IPS-NIHi7 (cell line): ENCODE results near the gene PPM1J.
"Not testable (repeated sequence)": the region's sequence is repeated elsewhere in the genome, so short reads cannot be mapped to it uniquely, and the experiment has no call there.

Experiments used
- DNase-seq: peaks from one replicate; pipeline ENCODE4 v3.0.0; 2012; ENCODE audit warnings: mixed read lengths; ENCODE audit errors: extremely low spot score

PPM1J gene

DNA sequence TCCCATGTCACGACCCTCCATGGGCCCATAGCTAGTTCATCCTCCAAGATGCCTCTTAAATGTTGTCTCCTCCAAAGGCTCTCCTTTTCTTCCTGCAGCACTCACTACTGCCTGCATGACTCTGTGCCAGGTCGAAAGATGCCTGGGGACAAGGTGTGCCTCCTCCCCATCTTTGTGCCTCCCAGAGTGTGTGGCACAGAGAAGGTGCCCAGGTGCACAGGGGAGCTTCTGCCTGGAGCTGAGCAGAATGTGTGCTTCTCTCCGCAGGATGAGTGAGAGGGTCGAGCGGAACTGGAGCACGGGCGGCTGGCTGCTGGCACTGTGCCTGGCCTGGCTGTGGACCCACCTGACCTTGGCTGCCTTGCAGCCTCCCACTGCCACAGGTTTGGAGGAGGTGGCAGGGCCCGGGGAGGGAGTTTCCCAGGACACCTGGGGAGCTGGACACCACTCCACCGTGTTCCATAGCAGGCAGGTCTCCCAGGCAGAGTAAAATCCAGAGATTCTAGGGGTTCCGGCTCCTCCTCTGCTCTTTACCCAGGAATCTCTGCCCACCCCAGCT, 6.9 kb upstream of the PPM1J start:
- DNase-seq, result no peak

DNA sequence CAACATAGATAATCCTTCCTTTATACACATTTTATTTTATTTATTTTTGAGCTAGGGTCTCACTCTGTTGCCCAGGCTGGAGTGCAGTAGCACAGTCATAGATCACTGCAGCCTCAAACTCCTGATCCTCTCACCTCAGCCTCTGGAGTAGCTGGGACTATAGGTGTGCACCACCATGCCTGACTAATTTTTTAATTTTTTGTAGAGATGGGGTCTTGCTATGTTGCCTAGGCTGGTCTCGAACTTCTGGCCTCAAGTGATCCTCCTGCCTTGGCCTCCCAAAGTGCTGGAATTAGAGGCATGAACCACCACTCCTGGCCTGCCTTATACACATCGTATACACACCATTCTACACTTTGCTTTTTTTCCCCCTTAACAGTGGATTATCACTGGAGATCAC, 6.2 kb upstream of the PPM1J start:
- DNase-seq, result not testable (repeated sequence)

DNA sequence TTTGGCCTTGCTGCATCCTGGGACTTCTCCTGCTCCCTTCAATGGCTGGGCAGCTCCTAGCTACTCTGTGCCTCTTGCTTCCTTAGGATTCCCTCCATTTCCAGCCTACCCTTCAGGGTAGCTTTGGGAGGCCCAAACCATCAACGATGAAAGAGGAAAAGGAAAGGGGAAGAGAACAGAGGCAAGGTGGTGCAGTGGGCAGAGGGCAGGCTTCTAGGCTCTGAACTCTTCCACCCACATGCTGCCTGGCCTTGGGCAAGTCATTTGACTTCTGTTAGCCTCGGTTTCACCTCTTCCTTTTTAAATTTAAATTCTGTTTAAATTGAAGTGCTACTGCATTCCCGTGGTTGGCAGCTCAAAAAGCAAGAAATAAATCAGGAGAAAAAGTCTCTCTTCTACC, 5.7 kb upstream of the PPM1J start:
- DNase-seq, result no peak

DNA sequence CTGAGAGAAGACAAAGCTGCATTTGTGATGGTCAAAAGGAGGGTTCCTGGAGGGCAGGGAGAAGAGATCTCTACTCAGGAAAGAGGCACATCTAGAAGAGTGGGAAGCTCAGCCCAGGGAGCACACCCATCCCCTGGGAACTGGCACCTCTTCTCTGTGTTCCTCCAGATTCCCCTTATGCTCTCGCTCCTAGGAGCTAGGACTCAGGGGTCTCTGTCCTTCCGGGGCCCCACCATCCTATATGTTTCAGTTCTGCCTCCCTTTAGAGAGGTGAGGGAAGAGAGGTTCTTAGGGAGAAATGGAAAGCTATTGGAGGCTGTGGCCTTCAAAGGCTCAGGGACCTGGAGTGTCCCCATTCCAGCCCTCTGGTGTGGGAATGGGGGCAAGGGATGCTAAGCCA, 4.6 kb upstream of the PPM1J start:
- no peak for DNase-seq

DNA sequence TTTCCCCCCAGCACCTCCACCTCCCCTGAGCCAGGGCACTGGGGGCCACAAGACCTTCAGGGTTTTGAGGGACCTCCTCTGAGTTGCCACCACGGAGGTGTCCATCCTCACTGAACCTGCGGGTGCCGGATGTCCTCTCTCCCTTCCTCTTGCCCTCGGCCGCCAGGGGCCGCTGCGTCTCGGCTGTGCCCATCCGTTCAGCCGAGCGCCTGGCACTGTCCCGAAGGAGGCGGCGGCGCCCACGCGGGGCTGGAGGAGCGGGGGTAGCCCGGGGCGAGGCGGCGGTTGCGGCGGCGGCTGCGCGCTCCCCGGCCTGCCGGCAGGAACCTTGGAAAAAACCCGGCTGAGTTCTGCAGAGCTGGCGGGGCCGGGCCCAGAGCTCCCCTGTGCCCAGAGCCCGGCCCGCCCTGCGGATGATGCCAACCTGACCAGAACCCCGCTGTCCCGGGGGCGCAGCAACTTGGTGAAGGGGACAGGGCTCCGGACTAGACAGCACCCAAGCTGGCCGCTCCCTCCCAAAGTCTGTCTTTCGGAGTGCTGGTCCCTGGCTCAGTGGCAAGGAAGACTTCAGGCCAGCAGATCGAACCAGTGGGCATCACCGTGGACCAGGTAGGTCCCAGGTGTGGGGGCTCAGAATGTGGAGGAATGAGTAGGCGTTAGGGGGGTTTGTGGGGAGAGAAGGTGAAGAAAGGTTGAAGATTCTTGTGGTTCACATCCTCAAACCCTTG, 3.7 kb upstream of the PPM1J start:
- DNase-seq, result peak; percentile 76

DNA sequence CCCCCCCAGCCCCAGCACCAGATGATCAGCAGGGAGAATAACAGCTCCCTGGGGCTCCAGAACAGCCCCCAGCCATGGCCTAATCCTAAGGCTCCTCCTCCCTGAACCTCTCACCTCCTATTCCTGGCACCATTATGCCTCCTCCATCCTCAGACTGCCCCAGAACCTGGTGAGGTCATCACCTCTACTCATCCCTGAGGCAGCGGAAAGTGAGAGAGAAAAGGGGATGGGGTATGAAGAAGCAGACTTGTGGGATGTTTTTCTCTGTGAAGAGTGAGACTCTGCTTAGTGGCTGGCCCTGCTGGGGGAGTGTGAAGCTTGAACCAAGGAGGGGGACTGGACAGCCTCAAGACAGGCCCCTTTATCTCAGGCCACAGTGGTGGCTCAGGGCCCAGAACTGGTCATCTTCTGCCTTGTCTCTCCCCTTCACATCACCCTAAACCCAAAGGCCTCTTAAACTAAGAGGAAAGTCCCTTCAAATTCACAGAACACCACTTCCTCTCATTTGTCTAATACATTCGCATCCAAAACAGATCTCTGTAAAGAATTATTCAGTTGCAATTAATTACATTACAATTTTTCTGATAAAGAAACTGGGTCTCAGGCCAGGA, 2.2 kb upstream of the PPM1J start:
- DNase-seq, result no peak

DNA sequence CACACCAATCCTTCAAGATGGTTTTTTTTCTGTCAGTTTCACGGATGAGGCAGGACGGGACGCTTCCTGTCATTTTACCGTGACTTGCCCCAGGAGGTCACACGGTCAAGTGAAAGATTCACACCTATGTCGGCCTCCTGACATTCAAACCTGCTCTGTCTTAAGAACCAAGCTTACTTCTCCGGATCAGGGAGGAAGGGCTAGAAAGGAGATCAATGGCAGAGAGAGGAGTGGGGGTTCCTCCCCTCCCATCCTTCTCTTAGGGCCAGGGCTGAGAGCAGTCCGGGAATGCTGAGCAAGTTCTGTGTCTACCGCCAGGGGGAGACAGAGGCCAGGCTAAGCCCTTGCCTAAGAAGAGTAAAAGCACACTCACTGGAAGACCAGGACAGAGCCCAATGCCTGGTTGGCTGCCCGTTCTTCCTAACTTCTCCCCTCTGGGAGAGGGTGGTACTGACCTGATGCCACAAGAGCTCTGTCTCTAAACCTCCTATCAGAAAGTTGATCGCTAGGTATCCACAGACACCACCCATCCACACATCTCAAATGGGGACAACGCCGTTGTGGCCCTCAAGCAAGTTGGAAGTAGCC, 1.1 kb upstream of the PPM1J start:
- DNase-seq, result peak; percentile 83

DNA sequence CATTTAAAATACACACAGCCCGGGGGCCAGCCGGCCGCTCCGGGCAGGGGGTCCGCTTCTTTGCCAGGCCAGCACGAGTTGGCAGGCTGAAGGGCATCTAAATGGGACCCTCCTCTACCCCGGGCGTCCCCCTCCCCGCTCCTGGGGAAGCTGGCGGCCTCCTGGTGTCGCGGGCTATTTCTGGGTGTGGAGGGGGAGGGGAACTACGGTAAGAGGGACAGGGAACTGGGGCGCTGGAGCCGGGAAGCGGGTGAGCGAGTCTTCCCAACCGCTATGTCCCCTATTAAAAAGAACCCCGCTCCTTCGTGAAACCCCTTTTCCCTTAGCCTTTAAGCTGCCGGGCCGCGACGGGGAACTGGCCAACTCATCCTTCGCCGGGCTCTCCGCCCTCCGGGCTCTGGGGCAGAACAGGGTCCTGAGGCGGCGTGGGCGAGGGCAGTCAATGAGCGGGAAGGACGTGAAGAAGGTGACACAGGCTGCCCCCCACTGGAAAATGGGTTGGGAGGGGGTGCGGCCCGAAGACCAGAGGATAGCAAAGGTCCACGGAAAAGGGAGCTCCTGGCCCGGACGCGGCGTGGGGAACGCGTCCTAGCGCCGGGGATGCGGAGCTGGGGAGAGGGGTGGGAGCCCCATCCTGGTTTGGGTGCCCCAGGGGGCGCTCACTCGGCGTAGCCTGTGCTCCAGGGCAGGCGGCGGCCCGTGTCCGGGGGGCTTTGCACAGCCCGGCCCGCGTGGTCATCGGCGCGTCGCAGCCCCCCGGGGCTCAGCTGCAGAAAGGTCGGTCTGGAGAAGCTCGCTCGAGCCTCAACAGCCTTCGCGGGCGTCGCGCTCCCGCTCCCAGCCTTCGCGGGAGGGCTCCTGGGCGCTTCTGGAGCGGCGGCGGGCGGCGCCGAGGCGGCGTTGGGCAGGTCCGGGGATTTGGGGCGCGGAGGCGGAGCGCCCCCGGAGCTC, 544 bp downstream of the PPM1J start:
- no peak for DNase-seq

DNA sequence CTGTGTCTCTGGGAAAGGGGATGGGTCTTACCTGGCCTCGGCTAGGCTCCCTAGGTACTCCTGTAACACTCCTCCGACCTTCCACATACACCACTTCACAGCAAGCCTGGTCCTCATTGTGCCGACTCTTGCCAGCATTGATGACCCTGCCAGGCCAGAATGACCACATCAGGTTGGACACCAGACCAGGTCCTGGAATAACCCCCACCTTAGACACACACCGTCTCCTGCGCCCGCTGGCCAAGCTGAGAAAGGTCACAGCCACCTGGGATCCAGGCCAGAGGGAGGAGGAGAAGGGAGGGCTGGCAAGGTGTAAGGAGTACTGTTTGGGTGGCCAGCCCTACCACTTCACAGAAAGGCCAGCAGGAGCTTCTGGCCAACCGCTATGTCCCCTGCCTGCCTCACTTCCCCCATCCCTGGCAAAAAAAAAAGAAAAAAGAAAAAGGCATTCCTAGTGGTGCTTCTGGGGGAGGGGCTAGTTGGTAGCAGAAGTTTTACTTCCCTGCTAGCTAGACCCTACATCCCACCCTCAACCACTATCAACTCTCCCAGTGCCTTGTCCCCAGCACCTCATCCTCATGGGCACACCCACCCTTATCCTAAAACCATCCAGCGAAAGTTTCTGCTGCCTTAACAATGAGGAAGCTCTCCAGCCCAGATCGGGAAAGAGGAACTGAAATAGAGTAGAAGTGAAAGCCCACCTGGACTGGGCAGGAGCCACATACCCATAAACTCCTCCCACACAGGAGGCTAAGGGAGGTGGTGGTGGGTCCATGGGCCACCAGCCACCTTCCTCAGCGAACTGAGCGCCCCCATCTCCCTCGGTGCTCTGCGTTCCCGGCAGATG, 1.4 kb downstream of the PPM1J start:
- no peak for DNase-seq

DNA sequence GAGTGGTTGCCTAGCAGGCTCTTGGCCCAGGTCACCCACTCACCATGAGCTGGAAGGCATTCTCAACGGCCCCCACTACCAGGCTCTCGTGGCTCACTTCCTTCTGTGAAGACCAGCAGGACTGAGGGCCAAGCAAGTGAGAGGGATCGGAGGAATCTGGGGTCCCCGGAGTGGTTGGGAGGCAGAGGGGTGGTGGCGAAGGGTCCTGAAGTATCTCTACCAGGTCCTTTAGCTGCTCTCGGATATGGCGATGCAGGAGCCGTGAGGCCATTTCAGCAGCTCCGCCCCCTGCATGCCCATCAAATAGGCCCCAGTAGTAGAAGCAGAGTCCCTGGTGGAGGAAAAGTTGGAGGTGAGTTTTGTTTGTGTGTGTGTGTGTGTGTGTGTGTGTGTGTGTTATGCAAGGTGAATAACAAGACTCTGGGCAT, 2.4 kb downstream of the PPM1J start:
- no peak for DNase-seq

DNA sequence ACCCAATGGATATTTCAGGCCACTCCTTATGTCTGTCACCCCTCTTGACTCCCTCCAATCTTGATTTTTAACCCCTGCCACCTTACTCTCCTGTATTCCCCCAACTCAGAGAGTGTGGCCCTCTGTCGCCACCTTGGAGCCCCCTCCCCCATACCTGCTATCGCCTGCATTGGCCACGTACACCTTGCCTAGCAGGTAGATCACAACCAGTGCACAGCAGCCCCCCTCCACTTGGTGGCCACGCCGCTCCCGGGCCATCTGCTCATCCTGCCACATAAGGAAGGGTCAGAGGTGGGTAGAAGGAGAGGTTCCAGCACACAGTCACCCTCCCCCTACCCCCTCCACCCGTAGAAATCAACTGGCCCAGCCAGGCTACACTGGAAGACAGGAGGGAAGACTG, 2.9 kb downstream of the PPM1J start:
- no peak for DNase-seq

DNA sequence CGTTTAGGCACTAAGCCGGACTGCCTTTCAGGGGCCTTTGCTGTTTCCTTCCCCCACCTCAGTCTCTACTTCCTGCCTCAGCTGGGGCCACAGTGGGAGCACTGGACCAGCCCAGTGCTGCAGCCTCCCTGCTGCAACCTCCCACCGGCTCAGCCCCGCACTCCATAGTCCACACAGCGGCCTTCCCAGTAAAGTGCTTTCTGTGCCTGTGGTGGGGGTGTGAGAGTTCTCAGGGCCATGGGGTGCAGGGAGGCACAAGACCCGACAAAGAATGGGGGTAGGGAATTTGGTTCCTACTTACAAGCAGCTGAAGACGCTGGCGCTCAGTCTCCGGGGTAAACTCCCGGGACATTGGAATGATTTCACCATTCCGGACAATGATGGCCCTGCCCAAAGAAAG, 3.5 kb downstream of the PPM1J start:
- no peak for DNase-seq

DNA sequence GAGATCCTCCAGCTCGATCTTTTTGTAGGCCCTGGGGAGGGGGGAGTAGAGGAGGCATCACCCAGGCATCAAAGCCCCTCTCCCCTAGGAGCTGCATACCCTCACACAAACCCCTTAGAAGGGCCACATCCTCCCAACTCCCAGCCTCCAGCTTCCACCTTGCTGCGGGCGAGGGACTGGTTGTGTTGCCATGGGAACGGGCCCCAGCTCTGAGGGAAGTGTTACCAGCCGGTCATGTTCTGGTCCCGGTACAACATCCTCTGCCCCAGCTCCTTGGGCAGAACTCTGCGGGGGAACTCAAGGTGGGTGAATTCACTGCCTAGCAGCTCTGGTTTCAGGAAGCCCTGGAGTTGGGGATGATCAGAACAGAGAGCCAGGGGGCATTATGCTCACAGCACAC, 4.1 kb downstream of the PPM1J start:
- no peak for DNase-seq

DNA sequence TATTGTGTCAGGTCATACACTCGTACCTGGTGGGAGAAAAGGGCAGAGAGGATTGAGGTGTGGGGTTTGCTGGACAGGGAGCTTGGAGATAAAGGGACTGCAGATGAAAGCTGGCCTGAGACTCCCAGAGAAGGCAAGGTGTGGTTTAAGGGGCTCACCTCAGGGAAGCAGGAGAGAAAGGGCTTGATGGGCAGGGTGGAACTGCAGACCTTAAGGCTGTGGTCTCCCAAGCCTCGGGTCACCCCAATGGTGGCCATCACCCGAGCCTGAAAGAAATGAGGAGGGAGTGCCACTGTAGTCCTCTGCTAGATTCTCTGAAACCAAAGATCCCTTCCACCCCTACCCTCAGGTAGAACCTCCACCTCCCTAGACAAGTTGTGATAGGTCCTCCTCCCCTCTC, 4.5 kb downstream of the PPM1J start:
- DNase-seq, result no peak

DNA sequence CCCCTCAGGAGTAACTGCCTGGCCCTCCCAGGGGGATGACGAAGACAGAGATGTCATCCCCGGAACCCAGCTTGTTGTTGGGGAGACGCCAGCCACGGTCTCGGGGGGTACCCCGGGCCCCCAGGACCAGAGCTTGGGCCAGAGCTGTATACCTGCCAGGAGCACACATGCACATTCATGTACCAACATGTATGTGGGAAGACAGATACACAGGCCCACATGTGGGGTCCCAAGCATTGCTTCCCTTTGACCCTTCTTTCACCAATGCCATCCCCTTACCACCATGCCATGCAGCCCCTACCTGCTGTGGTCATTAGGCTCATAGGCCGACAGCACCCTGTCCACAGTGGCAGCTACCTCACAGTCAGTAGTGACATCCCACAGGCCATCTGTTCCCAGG, 5.0 kb downstream of the PPM1J start:
- no peak for DNase-seq

DNA sequence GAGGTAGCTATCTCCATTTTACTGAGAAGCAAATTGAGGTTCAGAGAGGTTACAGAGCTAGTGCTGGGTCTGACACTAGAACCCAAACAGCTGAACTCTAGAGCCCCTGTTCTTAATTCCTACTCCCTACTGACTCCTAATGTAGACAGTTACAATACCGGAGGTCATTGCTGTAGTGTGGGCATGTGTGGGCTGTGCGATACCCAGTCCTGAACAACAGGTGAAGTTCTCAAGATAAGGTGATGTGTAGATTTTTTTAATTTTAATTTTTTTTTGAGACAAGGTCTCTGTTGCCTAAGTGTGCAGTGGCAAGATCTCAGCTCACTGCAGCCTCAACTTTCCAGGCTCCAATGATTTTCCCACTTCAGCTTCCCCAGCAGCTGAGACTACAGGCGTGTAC, 6.6 kb downstream of the PPM1J start:
- DNase-seq, result no peak

DNA sequence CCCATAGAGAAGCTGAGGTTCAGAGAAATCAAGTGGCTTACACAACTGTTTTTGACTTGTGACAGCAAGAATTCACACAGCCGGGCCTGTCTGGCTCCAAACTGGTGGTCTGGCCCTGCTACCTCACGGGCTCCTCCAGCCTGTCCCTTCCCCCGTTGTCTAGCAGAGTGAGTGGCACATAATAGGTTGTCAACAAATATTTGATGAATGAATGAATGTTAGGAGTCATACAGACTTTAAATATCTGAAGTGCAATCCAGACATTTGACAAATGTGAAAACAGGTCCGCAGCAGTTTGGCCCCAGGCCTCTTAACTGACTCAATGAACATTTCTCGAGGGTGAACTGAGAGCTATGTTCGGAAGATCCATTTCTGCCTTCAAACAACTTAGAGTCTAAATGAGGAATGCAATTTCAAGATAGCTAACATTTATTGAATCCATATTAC, 7.1 kb downstream of the PPM1J start:
- DNase-seq, result no peak

DNA sequence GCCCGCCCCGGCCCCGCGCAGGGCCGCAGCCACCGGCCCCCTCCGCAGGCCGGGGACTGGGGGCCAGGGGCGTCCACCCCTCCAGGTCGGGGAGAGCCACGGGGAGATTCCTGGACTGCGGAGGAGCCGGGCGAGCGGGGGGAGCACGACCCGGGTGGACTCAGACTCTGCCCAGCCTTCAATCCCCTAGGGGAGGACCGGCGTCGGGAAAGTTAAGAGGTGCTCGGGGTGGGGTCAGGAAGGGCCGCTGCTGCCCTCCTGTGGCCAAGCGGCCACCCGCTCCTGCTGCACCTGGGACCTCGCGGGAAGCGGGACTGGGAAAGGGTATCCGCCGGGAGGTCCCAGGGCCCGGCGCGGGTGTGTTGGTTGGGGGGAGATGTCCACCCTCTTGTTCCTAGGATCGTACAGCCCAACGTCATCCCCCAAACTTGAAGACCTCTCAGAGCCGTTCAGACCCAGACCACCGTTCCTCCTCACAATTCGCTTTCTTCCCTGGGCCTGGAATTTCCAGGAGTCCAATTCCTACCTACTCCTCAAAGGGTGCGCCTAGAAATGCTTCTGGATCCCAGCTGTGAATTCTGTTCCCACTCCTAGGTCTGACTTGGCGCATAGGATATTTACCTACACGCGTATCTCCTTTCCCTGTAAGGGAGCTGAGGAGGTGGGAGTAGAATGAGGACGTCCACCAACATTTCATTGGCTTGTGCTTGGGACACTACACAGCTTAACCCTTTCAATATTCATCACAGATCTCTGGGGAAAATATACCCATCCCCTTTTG, 7.7 kb downstream of the PPM1J start:
- peak; percentile 85 for DNase-seq

DNA sequence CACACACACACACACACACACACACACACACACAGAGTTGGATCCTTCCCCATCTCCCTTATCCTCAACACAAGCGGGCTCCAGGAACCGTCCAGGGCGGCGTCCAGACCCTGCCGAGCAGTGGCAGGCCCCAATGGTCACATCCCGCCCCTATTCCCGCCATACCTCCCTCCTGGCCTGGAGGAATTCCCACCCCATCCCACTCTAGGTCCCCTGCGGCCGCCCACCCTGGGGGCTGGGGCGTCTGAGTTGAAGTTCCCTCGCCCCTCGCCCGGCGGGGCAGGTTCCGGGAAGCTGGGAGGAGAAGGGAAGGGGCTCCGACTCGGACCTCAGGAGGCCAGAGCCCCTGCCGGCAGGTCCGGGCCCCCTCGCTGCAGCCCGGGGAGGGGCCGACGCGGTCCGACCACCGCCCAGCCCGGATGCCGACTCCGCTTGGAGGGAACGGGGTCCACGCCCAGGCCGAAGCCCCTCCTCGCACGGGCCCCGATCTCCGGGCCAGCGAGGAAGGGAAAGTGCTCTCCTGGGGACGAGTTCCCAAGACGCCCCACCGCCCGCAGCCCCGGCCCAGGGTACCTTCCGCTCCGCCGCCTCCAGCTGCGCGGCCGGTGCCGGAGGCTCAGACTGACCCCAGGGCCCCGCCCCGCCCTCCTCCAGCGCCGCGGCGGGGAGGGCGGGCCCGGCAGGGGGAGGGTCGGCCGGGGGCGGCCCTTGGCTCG, 8.5 kb downstream of the PPM1J start, which contains the start of gene RHOC:
TSS of gene RHOC (minus strand) at position 623 of the 716 bp plus-strand sequence. CDS start 3,328 bp downstream, outside the sequence.
- peak; percentile 74 for DNase-seq
